Cortex of kidney (tissue), 1 donor: ENCODE measurements around the gene SRCAP.

ENCODE experiments used
- DNase-seq: peaks from one replicate; lab custom pipeline; 2025; lab: John Stamatoyannopoulos, UW

The SRCAP gene

GRCh38 chr16:30737794-30738648 is 39.0 kb downstream of the SRCAP start:
- DNase-seq, result no peak

- DNase-seq, result no peak
Observed at GRCh38 chr16:30738984-30739951, 40.3 kb downstream of the SRCAP start.

- DNase-seq, result no peak
Observed at GRCh38 chr16:30740364-30741251, 41.6 kb downstream of the SRCAP start.

- DNase-seq, result no peak
Observed at GRCh38 chr16:30741461-30741914, 42.5 kb downstream of the SRCAP start.

- no peak for DNase-seq
Observed at GRCh38 chr16:30743716-30744115, 44.7 kb downstream of the SRCAP start.

GRCh38 chr16:30744183-30744582 is 45.2 kb downstream of the SRCAP start:
- no peak for DNase-seq

GRCh38 chr16:30745082-30745481 is 46.1 kb downstream of the SRCAP start:
- DNase-seq, result no peak

- no peak for DNase-seq
Observed at GRCh38 chr16:30746638-30747175, 47.7 kb downstream of the SRCAP start.

GRCh38 chr16:30747331-30747730 is 48.4 kb downstream of the SRCAP start:
- no peak for DNase-seq

GRCh38 chr16:30747799-30748633 is 49.0 kb downstream of the SRCAP start, which contains the start of gene PHKG2:
Gene PHKG2, plus strand, starts transcription at chr16:30748425. Its CDS starts 396 bp downstream, at chr16:30748821.
- peak; percentile 78 for DNase-seq

- no peak for DNase-seq
Observed at GRCh38 chr16:30748634-30749445, 49.9 kb downstream of the SRCAP start.

GRCh38 chr16:30750201-30750600 is 51.2 kb downstream of the SRCAP start:
- DNase-seq, result no peak

GRCh38 chr16:30750876-30751465 is 52.0 kb downstream of the SRCAP start:
- no peak for DNase-seq

GRCh38 chr16:30753596-30753995 is 54.6 kb downstream of the SRCAP start:
- DNase-seq, result no peak

- no peak for DNase-seq
Observed at GRCh38 chr16:30755955-30756780, 57.2 kb downstream of the SRCAP start.

- DNase-seq, result no peak
Observed at GRCh38 chr16:30756781-30757100, 57.8 kb downstream of the SRCAP start.

GRCh38 chr16:30757316-30757715 is 58.3 kb downstream of the SRCAP start:
- DNase-seq, result no peak

GRCh38 chr16:30758988-30759491 is 60.1 kb downstream of the SRCAP start:
- DNase-seq, result no peak
